Melanocyte of skin (primary cell): Measurements from ENCODE around the gene PDF. TPM values are rescaled to one million over a fixed set of nuclear protein-coding genes. Genes with fewer than 3 reads are reported as not detected.

Source experiments
- total RNA-seq, 2 donors: library from RNA; depleted of rRNA; stranded (reverse); fragments of >200 nt; gene quantifications; 2 replicates each; pipeline ENCODE4 v1.2.3, GENCODE V29; 2012

Gene PDF
- total RNA-seq: 10 to 100 TPM; 15.1 to 20.3 TPM

GRCh38 chr16:69330286-69331109 is at the start of gene PDF:
Gene PDF (minus strand): TSS chr16:69330588. CDS start chr16:69330570, 18 bp downstream.

GRCh38 chr16:69351309-69352027 is 21.1 kb upstream of the PDF start, which contains the start of gene TMED6:
Gene TMED6 (minus strand): TSS chr16:69351786. CDS start chr16:69351753, 33 bp downstream.

GRCh38 chr16:69339289-69340094 is 9.1 kb upstream of the PDF start, which contains the start of the genes COG8 and NIP7:
Gene COG8 (minus strand): TSS chr16:69339564. CDS start chr16:69339552, 12 bp downstream.
Gene NIP7 (plus strand): TSS chr16:69339772. CDS start chr16:69339830, 58 bp downstream.

GRCh38 chr16:69310653-69311532 is 19.5 kb downstream of the PDF start, which contains the start of gene VPS4A:
Gene VPS4A (plus strand): TSS chr16:69311350. CDS start chr16:69311512, 162 bp downstream.

Other genes starting within 250 kb of the PDF start
- gene HAS3, start 224.9 kb downstream of the PDF start, total RNA-seq: 1 to 10 TPM in 1 of 2 donors, under 1 TPM in 1; 0.67 to 1.0 TPM
- 10 to 100 TPM; 74.3 to 91.6 TPM for gene CHTF8, start 198.0 kb downstream of the PDF start, total RNA-seq
- 10 to 100 TPM; 43.0 to 45.1 TPM for gene UTP4, start 197.9 kb downstream of the PDF start, total RNA-seq
- gene SNTB2, start 143.4 kb downstream of the PDF start, total RNA-seq: 10 to 100 TPM; 18.9 to 34.3 TPM
- 10 to 100 TPM; 45.1 to 49.3 TPM for gene VPS4A, start 19.2 kb downstream of the PDF start, total RNA-seq
- 10 to 100 TPM; 32.0 to 42.3 TPM for gene COG8, start 9.0 kb upstream of the PDF start, total RNA-seq
- 10 to 100 TPM; 18.2 to 40.0 TPM for gene NIP7, start 9.2 kb upstream of the PDF start, total RNA-seq
- gene TMED6, start 21.2 kb upstream of the PDF start, total RNA-seq: under 1 TPM in 1 of 2 donors, not detected in 1; 0.33 TPM
- gene TERF2, start 55.4 kb upstream of the PDF start, total RNA-seq: 10 to 100 TPM in 1 of 2 donors, 1 to 10 TPM in 1; 10.0 to 17.3 TPM
- gene CYB5B, start 94.0 kb upstream of the PDF start, total RNA-seq: 100 to 1,000 TPM in 1 of 2 donors, 10 to 100 TPM in 1; 80.5 to 157 TPM
- gene NFAT5, start 235.4 kb upstream of the PDF start, total RNA-seq: 10 to 100 TPM; 20.0 to 21.3 TPM